Esophagus muscularis mucosa (tissue), 4 donors: ENCODE measurements around the gene UPK1B. TPM values are rescaled to one million over a fixed set of nuclear protein-coding genes. Genes with fewer than 3 reads are reported as not detected.

ENCODE experiments used
- DNase-seq: peaks from one replicate; pipeline ENCODE4 v3.0.0-alpha.2; 2017; ENCODE audit errors: extremely low spot score
- H3K27ac ChIP-seq, 4 donors: fragments of 200-600 bp; sonication (generic); replicated peaks in 1 of 4; 1 replicate in 3 of 4; 2 replicates in 1 of 4; pipeline ENCODE4 v1.5.1; 2016 to 2019; ENCODE audit warnings: mild to moderate bottlenecking in 1 of 4
- H3K27me3 ChIP-seq, 4 donors: fragments of 200-600 bp; sonication (generic); one replicate each; pipeline versions ENCODE4 v1.5.1 to v1.6.0; 2016 to 2019
- H3K36me3 ChIP-seq, 4 donors: fragments of 200-600 bp; sonication (generic); one replicate each; pipeline ENCODE4 v1.5.1; 2016 to 2019
- H3K4me1 ChIP-seq, 4 donors: fragments of 200-600 bp; sonication (generic); one replicate each; pipeline ENCODE4 v1.5.1; 2016 to 2019
- H3K4me3 ChIP-seq, 4 donors: fragments of 200-600 bp; sonication (generic); 1 replicate in 2 of 4; 2 replicates in 2 of 4; pipeline ENCODE4 v1.5.1; 2016 to 2019; ENCODE audit warnings: mild to moderate bottlenecking in 4 of 4, moderate library complexity in 1 of 4
- H3K9me3 ChIP-seq, 4 donors: fragments of 200-600 bp; sonication (generic); 1 replicate in 3 of 4; 2 replicates in 1 of 4; pipeline ENCODE4 v1.5.1; 2016 to 2019
- CTCF ChIP-seq, 3 experiments: fragments of 200-600 bp in 2 of 3; fragments of 450-650 bp in 1 of 3; sonication (generic) in 2 of 3; IDR thresholded peaks; one replicate each; pipeline ENCODE4 v1.5.1; 2017 to 2019; ENCODE audit warnings: antibody characterized with exemption in 3 of 3, mild to moderate bottlenecking in 2 of 3, moderate library complexity in 1 of 3
- EP300 ChIP-seq: sonication (generic); formaldehyde crosslinking; IDR thresholded peaks from one replicate; pipeline ENCODE4 v1.6.1; 2017; ENCODE audit warnings: antibody characterized with exemption
- POLR2A ChIP-seq: fragments of 450-650 bp; IDR thresholded peaks from one replicate; pipeline ENCODE4 v1.6.1; 2017; ENCODE audit warnings: antibody characterized with exemption, moderate library complexity, mild to moderate bottlenecking, low read depth
- POLR2AphosphoS5 ChIP-seq, 2 donors: sonication (generic); formaldehyde crosslinking; IDR thresholded peaks; one replicate each; pipeline ENCODE4 v1.6.1; 2017; ENCODE audit warnings: antibody characterized with exemption in 2 of 2
- WGBS: methylation state at CpG from one replicate; pipeline ENCODE4 v1.1.5; 2018; 5-methylcytosine and 5-hydroxymethylcytosine counted together
- intact Hi-C: fragments of 100-400 bp; cut with DNase I; formaldehyde crosslinking; loops from one replicate; pipeline ENCODE4 v1.15.1; 2023
- total RNA-seq, 4 donors: library from RNA; depleted of rRNA; stranded (reverse); fragments of >200 nt; gene quantifications; one replicate each; pipeline versions ENCODE4 v1.1.0 to v1.2.1, GENCODE V29; 2016

Gene UPK1B
- total RNA-seq, 4 donors from 2014 or later = not detected

- 86% methylated on average over 3 of the region's 4 CpGs for WGBS
Observed at GRCh38 chr3:119206611-119207511, 33.5 kb downstream of the UPK1B start.

GRCh38 chr3:119207512-119207875 is 34.1 kb downstream of the UPK1B start:
- H3K9me3 ChIP-seq = no peaks in the 10 kb centered on the region
- intact Hi-C loops = no loop called here
- H3K27ac ChIP-seq = no peak overlapping the region
- TF ChIP-seq EP300 = no peak
- TF ChIP-seq POLR2A = no peak
- WGBS = 85% methylated on average over 3 of the region's 3 CpGs
- H3K27me3 ChIP-seq = no peaks in the 10 kb centered on the region
- peaks cover 0 to 4% (median 0%) of the 10 kb centered on the region in 4 donors for H3K4me1 ChIP-seq
- no peak overlapping the region for H3K4me3 ChIP-seq
- H3K36me3 ChIP-seq = peaks cover 18 to 35% (median 26%) of the 10 kb centered on the region in 4 donors
- DNase-seq = no peak

More at GRCh38 chr3:119206611-119207511, 33.5 kb downstream of the UPK1B start:
- H3K36me3 ChIP-seq = peaks cover 11 to 29% (median 21%) of the 10 kb centered on the region in 4 donors
- H3K4me3 ChIP-seq = no peak overlapping the region
- DNase-seq = no peak
- no peaks in the 10 kb centered on the region for H3K27me3 ChIP-seq
- H3K9me3 ChIP-seq = no peaks in the 10 kb centered on the region
- TF ChIP-seq POLR2AphosphoS5 (IDR thresholded peaks at IDR 0.05) (no peak), EP300 (no peak), CTCF (IDR thresholded peaks at IDR 0.05) (no peak), POLR2A (no peak)
- no peak overlapping the region for H3K27ac ChIP-seq
- intact Hi-C loops = no loop called here
- H3K4me1 ChIP-seq = peaks cover 0 to 4% (median 0%) of the 10 kb centered on the region in 4 donors

GRCh38 chr3:119211193-119211592 is 37.8 kb downstream of the UPK1B start:
- Histone ChIP-seq H3K9me3 (no peaks in the 10 kb centered on the region), H3K27me3 (no peaks in the 10 kb centered on the region), H3K36me3 (peaks cover 47 to 72% (median 61%) of the 10 kb centered on the region in 4 donors), H3K4me3 (no peak overlapping the region), H3K4me1 (no peaks in the 10 kb centered on the region), H3K27ac (no peak overlapping the region)
- WGBS = 44% methylated on average over 4 of the region's 4 CpGs
- DNase-seq = no peak
- intact Hi-C loops = no loop called here
- no peak for TF ChIP-seq POLR2AphosphoS5 (IDR thresholded peaks at IDR 0.05)
- no peak for TF ChIP-seq CTCF (IDR thresholded peaks at IDR 0.05)
- TF ChIP-seq EP300 = no peak
- no peak for TF ChIP-seq POLR2A

- H3K27ac ChIP-seq = no peak overlapping the region
- peaks cover 47 to 78% (median 66%) of the 10 kb centered on the region in 4 donors for H3K36me3 ChIP-seq
- H3K27me3 ChIP-seq = no peaks in the 10 kb centered on the region
- H3K9me3 ChIP-seq = no peaks in the 10 kb centered on the region
- intact Hi-C loops = no loop called here
- H3K4me1 ChIP-seq = no peaks in the 10 kb centered on the region
- H3K4me3 ChIP-seq = no peak overlapping the region
- DNase-seq = peak; percentile 60
- WGBS = 89% methylated on average over 6 of the region's 6 CpGs
- TF ChIP-seq POLR2AphosphoS5 (IDR thresholded peaks at IDR 0.05) (no peak), EP300 (no peak), CTCF (IDR thresholded peaks at IDR 0.05) (no peak), POLR2A (no peak)
Observed at GRCh38 chr3:119211803-119212202, 38.4 kb downstream of the UPK1B start.

- TF ChIP-seq CTCF (IDR thresholded peaks at IDR 0.05) = no peak
- TF ChIP-seq EP300 = no peak
- no peak for TF ChIP-seq POLR2AphosphoS5 (IDR thresholded peaks at IDR 0.05)
- TF ChIP-seq POLR2A = no peak
- no peak overlapping the region for H3K4me3 ChIP-seq
- peaks cover 52 to 100% (median 86%) of the 10 kb centered on the region in 4 donors for H3K36me3 ChIP-seq
- H3K27me3 ChIP-seq = no peaks in the 10 kb centered on the region
- 94% methylated on average over 4 of the region's 4 CpGs for WGBS
- no peak for DNase-seq
- no peaks in the 10 kb centered on the region for H3K9me3 ChIP-seq
- no peaks in the 10 kb centered on the region for H3K4me1 ChIP-seq
- intact Hi-C loops = no loop called here
- H3K27ac ChIP-seq = no peak overlapping the region
Observed at GRCh38 chr3:119219069-119219468, 45.7 kb downstream of the UPK1B start.
